HG03066 (cell line): Measurements from ENCODE around the gene GNG2.
A peak's percentile ranks its signal among the peaks of the same experiment; 100 is the strongest.

Experiments
- ATAC-seq: cut with Tn5 transposase; IDR thresholded peaks from one replicate; pipeline ENCODE4 v1.9.1; 2021; ENCODE audit warnings: low read depth; ENCODE audit not compliant: unreplicated experiment

GNG2 gene

DNA sequence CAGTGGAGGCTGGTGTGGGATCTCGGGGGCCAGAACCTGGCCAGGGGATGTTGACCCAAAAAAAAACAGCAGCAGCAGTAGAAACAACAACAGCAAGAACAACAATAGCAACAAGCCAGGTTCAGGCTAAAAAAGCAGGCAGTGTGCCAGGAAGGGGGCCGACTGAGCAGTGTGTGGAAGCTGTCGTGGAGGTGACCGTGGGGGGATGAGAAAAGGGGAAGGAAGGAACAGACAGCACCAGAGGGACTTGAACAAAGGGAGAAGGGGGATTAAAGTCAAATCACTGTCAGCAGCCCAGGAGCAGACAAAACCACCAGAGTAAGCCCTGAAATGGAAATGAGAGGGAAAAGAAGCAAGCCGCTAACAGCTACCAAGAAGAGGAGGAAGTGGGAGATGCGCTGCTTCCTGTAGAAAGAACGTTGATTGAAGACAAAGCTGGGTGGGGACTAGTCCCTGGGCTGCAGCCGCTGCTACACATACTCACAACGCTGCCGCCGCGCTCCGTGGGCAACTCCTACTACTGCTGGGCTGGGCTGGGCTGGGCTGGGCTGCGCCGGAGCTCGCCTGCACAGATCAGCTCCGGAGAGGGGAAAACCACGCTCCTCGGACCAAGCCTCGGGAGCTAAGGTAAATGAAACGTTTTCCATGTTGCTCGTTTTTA lies at the start of gene GNG2:
Gene GNG2 (plus strand): TSS at position 449 of the 661 bp plus-strand sequence. CDS start 90,067 bp downstream, outside the sequence.
- ATAC-seq, result peak; percentile 86

DNA sequence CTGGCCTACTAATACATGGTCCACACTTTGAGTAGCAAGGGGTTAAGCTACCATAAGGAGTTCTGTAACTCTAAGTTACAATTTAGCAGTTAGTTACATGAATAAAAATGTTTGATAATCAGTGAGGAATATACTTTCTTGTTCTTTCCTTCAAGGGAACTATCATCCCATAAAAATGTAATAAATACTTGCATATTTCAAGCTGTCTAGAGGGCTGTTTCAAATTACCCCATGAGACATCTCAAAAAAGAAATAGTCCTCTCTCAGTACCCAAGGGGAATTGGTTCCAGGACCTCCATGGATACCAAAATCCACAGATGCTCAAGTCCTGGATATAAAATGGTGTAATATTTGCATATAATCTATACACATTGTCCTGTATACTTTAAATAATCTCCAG lies 48.7 kb upstream of the GNG2 start:
- no peak for ATAC-seq

DNA sequence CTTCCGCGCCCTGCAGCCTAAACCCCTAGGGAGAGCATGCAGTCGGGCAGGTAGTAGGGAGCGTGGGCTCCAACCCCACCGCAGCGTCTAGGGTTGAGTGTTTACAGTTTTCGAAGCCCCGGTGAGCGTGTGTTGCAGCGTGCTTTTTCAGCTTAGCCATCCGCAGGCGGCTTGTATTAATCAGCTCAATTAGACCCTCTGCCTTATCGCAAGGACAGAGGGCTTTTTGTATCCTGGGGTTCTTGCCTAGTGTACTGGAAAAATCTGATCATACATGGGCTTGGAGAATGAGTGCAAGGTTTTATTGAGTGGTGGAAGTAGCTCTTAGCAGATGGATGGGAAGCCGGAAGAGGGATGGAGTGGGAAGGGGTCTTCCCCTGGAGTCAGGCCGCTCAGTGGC lies 44.4 kb upstream of the GNG2 start:
- no peak for ATAC-seq

DNA sequence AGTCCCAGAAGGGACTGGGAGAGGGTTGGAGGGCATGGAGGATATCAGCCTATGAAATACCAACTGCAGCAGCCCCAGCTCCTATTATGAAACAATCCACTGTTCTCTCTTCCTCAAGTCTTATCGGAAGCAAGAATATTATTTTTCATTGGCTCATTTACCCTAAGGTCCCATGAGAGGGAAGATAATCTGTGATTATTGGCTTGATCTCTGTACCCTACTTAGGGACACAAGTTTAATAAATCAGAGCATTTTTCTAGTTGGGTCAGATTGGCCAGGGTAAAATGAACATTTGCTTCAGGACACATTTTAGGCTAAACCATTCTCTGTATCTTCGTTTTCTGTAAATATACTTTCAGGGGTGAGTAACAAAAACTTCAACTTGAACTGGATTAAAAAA lies 43.1 kb upstream of the GNG2 start:
- no peak for ATAC-seq

DNA sequence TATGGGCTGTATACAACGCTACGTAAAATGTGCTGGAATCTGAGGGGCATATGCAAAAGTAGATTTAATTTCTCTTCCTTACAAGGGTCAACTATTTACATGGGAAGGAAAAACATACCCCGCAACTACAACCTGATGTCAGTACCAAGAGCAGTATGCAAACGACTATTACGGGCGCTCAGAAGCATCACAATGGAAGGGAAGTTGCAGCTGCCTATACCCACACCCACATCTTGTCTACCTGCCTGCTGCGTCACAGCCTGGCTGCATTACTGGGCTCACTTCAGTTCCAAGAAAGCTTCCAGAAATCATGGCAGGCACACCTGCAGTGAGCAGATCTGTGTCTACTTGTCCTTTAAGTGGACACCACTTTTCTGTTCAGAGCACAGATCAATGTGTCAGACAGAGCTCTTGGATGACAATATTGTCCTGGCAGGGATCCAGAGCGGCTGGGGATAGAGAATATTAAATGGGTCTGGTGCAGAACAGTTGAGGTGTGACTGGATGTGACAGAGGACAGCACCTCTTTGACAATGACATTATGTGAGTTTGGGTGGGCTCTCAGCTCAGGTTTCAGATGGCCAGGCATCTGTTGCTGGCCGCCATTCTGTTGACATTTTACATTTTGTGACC lies 41.5 kb upstream of the GNG2 start:
- ATAC-seq, result no peak

DNA sequence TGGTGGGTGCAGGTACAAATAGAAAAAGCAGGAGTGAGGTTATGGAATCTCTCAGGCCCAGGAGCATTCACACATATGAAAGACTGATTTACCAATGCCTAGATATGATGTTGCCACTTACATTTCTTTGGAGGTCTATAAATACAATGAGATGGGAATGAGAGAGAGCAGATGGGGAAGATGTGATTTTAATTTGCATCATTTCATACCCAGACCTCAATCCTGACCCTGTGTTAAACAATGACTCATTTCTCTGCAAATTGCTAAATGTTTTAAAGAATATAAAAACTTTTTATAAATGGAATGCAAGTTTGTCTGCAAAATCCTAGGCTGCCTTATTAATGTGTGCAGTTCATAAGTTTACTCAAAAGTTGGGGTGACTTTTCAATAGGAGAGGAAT lies 38.6 kb upstream of the GNG2 start:
- ATAC-seq, result no peak

DNA sequence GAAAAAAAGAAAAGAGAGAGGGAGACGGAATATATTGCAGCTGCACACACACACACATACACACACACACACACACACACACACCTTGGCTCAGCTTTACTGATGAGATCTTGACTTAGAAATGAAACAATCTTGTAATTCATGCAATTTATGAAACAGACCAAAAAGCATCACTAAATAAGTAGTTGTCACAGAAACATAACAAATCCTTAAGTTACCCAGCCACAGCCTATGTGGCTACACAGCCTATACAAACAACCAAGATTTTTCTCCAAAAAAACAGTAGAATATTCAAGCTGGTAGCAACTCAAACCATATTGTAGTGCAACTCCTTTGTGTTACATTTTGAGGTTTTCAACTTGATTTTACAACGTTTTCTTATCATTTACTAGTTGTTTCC lies 37.9 kb upstream of the GNG2 start:
- no peak for ATAC-seq

DNA sequence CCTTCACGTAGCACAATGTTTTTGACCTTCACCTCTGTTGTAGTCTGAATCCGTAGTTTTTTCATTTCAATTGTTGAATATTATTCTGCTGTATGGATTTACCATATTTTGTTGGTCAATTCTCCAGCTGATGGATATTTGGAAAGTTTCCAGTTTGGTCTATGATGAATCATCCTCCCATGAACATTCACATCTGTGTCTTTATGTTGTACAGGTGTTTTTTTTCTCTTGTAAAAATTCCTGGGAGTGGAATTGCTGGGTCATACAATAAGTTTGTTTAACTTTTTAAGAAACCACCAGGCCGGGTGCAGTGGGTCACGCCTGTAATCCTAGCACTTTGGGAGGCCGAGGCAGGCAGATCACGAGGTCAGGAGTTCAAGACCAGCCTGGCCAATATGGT lies 36.7 kb upstream of the GNG2 start:
- no peak for ATAC-seq

DNA sequence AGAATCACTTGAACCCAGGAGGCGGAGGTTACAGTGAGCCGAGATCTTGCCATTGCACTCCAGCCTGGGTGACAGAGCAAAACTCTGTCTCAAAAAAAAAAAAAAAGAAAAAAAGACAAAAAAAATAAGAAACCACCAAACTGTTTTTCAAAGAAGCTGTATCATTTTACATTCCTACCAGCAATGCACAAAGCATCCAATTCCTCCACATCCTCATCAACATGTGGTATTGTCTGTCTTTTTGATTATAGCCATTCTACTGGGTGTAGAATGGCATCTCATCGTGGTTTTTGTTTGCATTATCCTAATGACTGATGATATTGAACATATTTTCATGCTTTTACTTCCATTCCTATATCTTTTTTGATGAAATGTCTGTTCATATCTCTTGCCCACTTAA lies 36.2 kb upstream of the GNG2 start:
- ATAC-seq, result no peak

DNA sequence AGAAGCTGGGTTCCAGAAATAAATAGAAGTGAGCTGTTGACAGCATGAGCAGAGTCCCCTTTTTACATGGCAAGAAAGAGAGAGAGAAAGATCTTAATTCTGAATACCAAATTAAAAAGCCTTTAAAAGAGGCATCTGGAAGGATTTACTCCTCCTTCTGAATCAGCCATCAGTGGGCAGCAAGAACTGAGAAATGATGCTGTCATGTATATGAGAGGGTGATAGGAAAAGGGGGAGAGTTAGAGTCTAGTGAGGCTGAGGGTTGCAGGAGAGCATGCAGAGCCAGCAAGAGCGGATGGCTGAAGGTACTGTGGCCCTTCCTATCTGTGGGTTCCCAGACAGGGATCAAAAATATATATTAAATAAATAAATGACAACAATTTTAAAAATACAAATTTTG lies 34.5 kb upstream of the GNG2 start:
- no peak for ATAC-seq

DNA sequence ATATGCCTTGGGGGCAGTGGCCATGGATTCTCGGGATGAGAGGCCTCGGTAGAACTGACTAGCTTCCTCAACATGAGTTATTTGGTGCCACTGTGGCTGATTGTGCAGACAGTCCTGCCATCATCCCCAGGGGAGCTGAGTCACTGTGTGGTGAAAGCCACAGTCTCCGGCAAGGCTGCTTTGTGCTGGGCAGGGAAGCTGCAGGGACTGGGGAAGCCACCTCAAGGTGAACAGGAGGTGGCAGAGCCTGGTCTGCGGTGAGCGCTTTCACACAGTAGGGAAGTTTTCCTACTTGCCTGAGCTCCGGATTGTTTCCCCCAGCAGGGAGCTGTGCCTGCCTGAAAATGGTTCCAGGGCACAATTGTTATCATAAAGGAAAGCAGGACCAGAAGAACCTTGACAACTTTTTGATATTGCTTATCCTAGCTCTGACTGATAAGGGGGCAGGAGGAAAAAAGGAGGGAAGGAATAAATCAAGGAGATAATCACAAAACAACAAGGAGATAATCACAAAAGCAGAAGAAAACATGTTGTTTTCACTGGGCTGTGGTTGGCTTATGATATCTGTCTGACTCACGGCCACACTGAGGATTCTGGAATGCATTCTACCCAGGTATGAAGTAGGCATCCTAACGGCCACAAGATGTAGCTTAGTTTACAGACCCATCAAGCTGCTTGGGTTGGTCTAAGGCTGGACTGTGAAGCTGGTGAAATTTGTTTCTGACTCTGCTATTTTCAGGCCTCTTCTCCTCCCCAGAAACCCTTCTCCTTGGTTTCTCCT lies 32.2 kb upstream of the GNG2 start:
- peak; percentile 71 for ATAC-seq

DNA sequence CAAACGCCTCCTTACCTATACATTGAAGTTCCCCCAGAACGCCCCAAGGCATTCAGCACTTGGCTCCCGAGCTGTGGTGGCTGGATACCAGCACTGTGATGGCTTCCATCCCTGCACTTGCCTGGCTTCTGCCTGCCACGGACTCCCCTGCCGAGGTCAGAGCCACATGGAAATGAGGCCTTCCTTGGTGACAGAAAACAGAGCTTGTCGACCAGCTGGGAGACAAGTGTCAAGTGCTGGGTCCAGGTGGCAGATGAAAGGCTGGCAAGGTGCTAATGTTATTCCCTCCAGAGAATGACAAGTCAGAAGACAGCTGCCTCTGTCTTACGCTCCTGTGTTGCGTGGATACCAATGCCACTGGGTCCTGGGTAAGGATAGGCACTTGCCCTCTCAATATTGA lies 26.2 kb upstream of the GNG2 start:
- no peak for ATAC-seq

DNA sequence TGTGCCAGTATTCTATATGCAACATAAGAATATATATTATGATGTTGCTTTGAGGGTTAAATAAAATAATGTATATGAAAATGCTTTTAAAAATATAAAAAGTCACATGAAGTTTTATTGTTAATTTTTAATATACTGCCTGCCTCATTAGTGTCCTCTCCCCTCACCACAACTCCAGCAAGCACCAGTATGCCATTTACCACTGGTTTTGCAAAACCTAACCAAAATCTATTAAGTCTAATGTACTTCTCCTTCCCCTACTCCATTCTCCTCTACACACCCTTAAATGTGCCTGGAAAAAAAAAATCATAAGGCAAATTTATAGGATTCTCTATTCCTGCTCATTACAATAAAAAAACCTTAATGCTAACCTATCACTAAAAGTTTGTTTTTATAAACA lies 24.0 kb upstream of the GNG2 start:
- no peak for ATAC-seq

DNA sequence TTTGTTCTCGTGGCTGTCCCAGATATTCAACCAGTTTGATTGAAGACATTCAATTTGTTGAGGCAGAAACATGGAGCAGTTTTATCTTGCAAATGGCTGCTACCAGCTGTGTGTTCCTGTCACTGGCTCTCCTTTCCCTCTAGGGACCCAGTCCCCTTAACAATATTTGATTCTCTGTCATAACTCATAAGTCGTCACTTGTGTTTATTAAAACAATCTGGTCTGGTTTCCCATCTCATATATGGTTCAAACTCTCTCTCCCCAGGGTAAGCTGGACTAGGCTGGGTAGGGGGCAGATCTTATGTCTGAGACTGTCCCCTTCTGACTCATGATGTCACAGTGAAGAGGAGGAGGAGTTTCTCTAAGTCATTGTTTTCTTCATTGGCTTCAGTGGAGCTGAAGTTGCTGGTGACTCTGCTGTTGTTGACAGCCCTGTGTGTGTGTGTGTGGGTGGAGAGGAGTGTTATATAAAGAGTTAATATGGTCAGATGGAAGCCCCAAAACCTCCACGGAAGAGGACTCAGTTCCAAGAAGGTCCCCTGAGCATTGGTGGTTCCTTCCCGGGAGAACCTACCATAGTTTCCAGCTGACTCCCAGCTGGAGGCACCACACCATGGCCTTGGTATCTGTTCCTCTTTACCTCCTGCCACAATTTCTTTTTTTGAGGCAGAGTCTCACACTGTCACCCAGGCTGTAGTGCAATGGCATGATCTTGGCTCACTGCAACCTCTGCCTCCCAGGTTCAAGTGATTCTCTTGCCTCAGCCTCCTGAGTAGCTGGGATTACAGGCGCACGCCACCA lies 16.1 kb upstream of the GNG2 start:
- ATAC-seq, result peak; percentile 25

DNA sequence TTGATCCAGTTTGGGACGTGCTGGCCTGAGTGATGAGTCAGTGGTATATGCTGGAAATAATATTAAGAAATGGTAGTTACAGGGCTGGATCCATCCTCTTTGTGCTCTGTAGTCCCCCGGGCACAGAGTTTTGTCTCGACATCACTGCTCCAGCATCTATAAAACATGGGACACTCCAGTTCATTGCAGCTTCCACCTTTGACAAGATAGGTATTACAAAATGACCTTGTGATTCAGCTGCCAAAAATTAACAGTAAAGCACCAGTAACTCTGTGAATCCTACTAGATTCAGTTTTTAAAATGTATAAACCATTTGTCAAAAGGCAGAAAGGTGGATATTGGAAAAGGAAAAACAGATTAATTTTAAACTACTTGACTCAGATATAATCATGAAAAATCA lies 14.6 kb upstream of the GNG2 start:
- ATAC-seq, result no peak

DNA sequence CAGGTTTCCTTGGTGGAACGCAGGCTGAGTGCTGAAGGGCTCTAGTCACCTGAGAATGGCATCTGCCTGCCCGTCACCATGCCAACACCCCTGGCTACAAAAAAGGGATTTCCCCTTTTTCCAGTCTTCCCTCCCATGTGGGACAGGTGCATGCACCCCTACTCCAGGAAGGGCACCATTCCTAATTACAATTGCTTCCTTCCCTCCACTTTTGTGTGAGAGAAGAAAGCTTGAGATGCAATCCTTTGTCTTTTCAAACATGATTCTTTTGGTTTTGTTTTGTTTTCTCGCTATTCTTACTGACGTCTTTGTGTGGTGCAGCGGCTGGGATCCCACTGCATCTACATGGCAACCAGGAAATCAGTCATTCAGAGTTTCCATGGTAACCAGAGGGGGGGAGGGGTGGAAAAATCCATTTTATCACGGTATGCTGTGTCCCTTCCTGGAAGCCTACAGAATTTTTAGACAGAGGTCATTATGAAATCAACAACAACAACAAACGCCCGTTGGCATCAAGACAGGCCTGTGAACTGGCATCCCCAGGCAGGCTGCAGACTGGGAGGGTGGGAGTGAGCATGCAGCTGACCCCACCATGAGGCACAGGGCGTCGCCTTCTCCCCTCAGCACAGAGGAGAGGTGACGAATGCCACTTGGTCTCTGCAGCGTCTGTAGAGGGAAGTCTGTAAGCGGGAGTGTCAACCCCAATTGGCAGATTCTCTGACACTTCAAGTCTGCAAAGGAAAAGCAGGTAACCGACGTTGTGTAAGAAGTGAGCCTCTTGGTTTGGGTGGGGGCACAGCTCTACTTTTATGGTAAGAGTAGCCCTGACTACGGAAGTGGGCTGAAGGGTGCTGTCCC lies 13.6 kb upstream of the GNG2 start:
- ATAC-seq, result peak; percentile 73

DNA sequence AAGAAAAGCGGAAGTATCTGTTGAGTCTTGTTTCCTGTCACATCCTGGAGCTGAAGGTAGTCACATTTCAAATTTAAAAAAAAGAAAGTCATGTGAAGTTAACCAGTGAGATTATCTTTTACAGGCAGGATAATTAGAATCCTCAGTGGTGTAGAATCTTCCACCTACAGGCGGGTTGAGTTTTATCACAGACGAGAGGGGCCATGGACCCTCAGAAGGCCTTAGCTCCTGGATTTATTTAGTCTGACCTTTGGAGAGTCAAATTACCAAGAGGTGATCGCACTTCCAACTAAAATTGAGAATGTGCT lies 13.0 kb upstream of the GNG2 start:
- ATAC-seq, result no peak

DNA sequence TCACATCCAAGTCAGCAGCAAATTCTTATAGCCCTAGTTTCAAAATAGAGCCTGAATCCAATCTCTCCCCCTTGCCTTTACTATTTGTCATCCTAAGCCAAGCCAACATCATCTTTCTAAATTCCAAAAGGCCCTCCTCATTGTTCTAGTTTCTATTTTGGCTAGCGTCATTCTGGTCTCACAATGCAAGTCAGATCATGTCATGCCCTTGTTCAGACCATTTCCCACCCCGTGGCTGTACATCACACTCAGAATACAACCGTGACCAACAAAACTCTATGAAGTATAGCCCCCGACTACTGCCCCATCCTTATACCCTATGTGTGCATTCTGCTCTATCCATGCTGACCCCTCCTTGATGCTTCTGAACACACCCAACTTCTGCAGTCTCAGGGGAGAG lies 12.3 kb upstream of the GNG2 start:
- no peak for ATAC-seq

DNA sequence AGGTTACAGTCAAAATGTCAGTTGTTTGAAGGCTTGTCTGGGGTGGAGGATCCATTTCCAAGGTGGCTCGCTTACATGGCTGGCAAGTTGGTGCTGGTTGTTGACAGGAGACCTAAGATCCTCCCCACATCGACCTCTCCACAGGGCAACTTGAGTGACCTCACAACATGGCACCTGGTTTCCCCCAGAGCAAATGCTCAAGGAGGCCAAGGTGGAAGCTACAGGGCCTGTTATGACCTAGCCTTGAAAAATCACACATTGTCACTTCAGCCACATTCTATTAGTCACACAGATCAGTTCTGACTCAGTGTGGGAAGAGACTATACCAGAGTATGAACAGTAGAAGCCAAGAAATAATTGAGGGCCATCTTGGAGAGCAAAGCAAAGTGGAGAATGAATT lies 11.3 kb upstream of the GNG2 start:
- no peak for ATAC-seq

DNA sequence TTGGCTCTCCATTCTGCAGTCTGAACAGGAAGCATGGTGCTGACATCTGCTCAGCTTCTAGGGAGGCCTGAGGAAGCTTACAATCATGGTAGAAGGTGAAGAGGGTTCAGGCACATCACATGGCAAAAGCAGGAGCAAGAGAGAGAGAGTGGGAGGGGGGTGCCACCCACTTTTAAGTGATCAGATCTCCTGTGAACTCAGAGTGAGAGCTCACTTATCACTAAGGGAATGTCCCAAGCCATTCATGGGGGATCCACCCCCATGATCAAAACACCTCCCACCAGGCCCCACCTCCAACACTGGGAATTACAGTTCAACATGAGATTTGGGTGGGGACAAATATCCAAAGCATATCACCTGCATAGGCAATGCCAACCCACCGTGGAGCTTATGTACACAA lies 9.8 kb upstream of the GNG2 start:
- no peak for ATAC-seq
